ENCODE measurements around the gene GBP1. TPM values are rescaled to one million over a fixed set of nuclear protein-coding genes. Genes with fewer than 3 reads are reported as not detected.
"Not testable (repeated sequence)": the region's sequence is repeated elsewhere in the genome, so short reads cannot be mapped to it uniquely, and the experiment has no call there.

Gene GBP1
- total RNA-seq, 4 donors from 2014 or later: 21.1 to 51.8 (median 24.2) TPM

DNA sequence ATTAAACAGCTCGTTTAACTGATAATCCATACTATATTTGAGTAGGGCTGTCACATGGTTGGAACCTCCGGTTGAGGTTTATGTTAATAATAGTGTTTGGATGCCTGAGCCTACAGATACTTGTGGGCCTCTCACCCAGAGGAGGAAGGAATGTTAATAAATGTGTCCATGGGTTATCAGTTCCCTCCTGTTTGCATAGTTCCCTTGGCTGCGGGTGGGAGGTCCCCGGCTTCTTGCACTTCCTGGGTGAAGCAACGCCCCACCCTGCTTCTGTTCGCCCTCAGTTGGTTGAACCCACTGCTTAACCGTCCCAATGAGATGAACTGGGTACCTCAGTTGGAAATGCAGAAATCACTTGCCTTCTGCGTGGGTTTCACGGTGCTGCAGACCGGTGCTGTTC, 23.6 kb upstream of the GBP1 start:
- H3K9me3 ChIP-seq: no peaks in the 10 kb centered on the region
- no peak overlapping the region for H3K4me3 ChIP-seq
- WGBS, 2 donors: 92% methylated on average over 10 of the region's 10 CpGs
- TF ChIP-seq POLR2A (IDR thresholded peaks at IDR 0.05) (no peak), EP300 (IDR thresholded peaks at IDR 0.05) (no peak)
- TF ChIP-seq, protein P1, sequence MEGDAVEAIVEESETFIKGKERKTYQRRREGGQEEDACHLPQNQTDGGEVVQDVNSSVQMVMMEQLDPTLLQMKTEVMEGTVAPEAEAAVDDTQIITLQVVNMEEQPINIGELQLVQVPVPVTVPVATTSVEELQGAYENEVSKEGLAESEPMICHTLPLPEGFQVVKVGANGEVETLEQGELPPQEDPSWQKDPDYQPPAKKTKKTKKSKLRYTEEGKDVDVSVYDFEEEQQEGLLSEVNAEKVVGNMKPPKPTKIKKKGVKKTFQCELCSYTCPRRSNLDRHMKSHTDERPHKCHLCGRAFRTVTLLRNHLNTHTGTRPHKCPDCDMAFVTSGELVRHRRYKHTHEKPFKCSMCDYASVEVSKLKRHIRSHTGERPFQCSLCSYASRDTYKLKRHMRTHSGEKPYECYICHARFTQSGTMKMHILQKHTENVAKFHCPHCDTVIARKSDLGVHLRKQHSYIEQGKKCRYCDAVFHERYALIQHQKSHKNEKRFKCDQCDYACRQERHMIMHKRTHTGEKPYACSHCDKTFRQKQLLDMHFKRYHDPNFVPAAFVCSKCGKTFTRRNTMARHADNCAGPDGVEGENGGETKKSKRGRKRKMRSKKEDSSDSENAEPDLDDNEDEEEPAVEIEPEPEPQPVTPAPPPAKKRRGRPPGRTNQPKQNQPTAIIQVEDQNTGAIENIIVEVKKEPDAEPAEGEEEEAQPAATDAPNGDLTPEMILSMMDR (IDR thresholded peaks at IDR 0.05): no peak
- no peaks in the 10 kb centered on the region for H3K4me1 ChIP-seq
- no peaks in the 10 kb centered on the region for H3K27me3 ChIP-seq
- no peaks in the 10 kb centered on the region for H3K36me3 ChIP-seq
- no peak for DNase-seq (ENCODE audit: low spot score in 2 of 2)
- no peak overlapping the region for H3K27ac ChIP-seq

GRCh38 chr1:89087241-89087640, 22.2 kb upstream of the GBP1 start:
- Histone ChIP-seq H3K27ac (no peak overlapping the region), H3K36me3 (no peaks in the 10 kb centered on the region), H3K4me1 (no peaks in the 10 kb centered on the region), H3K4me3 (no peak overlapping the region), H3K9me3 (no peaks in the 10 kb centered on the region), H3K27me3 (no peaks in the 10 kb centered on the region)
- TF ChIP-seq POLR2A (IDR thresholded peaks at IDR 0.05): no peak
- no peak for TF ChIP-seq EP300 (IDR thresholded peaks at IDR 0.05)
- TF ChIP-seq, protein P1 (IDR thresholded peaks at IDR 0.05): no peak
- DNase-seq (ENCODE audit: low spot score in 2 of 2): no peak
- 66 to 68% methylated on average over 8 of the region's 8 CpGs for WGBS, 2 donors

- no peaks in the 10 kb centered on the region for H3K4me1 ChIP-seq
- H3K9me3 ChIP-seq: peaks cover 0 to 2% (median 0%) of the 10 kb centered on the region in 4 donors
- no peak for TF ChIP-seq EP300 (IDR thresholded peaks at IDR 0.05)
- TF ChIP-seq, protein P1 (IDR thresholded peaks at IDR 0.05): peak; percentile 37 to 73 (median 51)
- TF ChIP-seq POLR2A (IDR thresholded peaks at IDR 0.05): no peak
- no peak for DNase-seq (ENCODE audit: low spot score in 2 of 2)
- H3K27ac ChIP-seq: no peak overlapping the region
- no peak overlapping the region for H3K4me3 ChIP-seq
- no peaks in the 10 kb centered on the region for H3K36me3 ChIP-seq
- no peaks in the 10 kb centered on the region for H3K27me3 ChIP-seq
These were observed 20.8 kb upstream of the GBP1 start for GRCh38 chr1:89085781-89086180.

- DNase-seq (ENCODE audit: low spot score in 2 of 2): no peak
- no peak overlapping the region for H3K4me3 ChIP-seq
- TF ChIP-seq POLR2A (IDR thresholded peaks at IDR 0.05) (no peak), EP300 (IDR thresholded peaks at IDR 0.05) (no peak)
- TF ChIP-seq, protein P1 (IDR thresholded peaks at IDR 0.05): no peak
- H3K4me1 ChIP-seq: no peaks in the 10 kb centered on the region
- 56 to 75% methylated on average over 3 of the region's 3 CpGs for WGBS, 2 donors
- peak overlapping the region in 1 of 4 donors; percentile 36 for H3K27ac ChIP-seq
- H3K9me3 ChIP-seq: peaks cover 0 to 10% (median 2%) of the 10 kb centered on the region in 4 donors
- H3K36me3 ChIP-seq: no peaks in the 10 kb centered on the region
- H3K27me3 ChIP-seq: no peaks in the 10 kb centered on the region
These were observed 16.0 kb upstream of the GBP1 start for GRCh38 chr1:89081005-89081404.

- peaks cover 0 to 10% (median 2%) of the 10 kb centered on the region in 4 donors for H3K9me3 ChIP-seq
- not testable (repeated sequence) for H3K36me3 ChIP-seq; H3K27ac ChIP-seq; H3K4me3 ChIP-seq; H3K4me1 ChIP-seq; H3K27me3 ChIP-seq; DNase-seq (ENCODE audit: low spot score in 2 of 2)
- 87 to 89% methylated on average over 7 of the region's 7 CpGs for WGBS, 2 donors
These were observed 15.1 kb upstream of the GBP1 start for GRCh38 chr1:89080068-89080467.

- DNase-seq (ENCODE audit: low spot score in 2 of 2); H3K27ac ChIP-seq; H3K4me3 ChIP-seq; H3K36me3 ChIP-seq; H3K27me3 ChIP-seq: not testable (repeated sequence)
- 78% methylated on average over 8 of the region's 8 CpGs for WGBS, 2 donors
- H3K9me3 ChIP-seq: peaks cover 0 to 13% (median 0%) of the 10 kb centered on the region in 4 donors
- peaks cover 0 to 24% (median 5%) of the 10 kb centered on the region in 4 donors for H3K4me1 ChIP-seq
These were observed 7.6 kb upstream of the GBP1 start for GRCh38 chr1:89072466-89073065.
